NCI-H2196 treated with DMSO at 0.1 percent for 48 hours (cell line): ENCODE results near the gene PLD4.

Source experiments
- DNase-seq: peaks from one replicate; lab custom pipeline; 2025; ENCODE audit not compliant: unreplicated experiment; lab: John Stamatoyannopoulos, UW

PLD4 gene

GRCh38 chr14:104973135-104973384 lies 48.4 kb downstream of the PLD4 start:
- no peak for DNase-seq

GRCh38 chr14:104973385-104974145 lies 48.9 kb downstream of the PLD4 start:
- no peak for DNase-seq

- no peak for DNase-seq
Observed at GRCh38 chr14:104974146-104974541, 49.5 kb downstream of the PLD4 start.

- DNase-seq, result no peak
Observed at GRCh38 chr14:104974665-104975390, 50.1 kb downstream of the PLD4 start.

- DNase-seq, result no peak
Observed at GRCh38 chr14:104975481-104976197, 51.0 kb downstream of the PLD4 start.

- peak; percentile 63 for DNase-seq
Observed at GRCh38 chr14:104976198-104977007, 51.7 kb downstream of the PLD4 start.

GRCh38 chr14:104977008-104977680 lies 52.5 kb downstream of the PLD4 start:
- DNase-seq, result no peak

- peak; percentile 38 for DNase-seq
Observed at GRCh38 chr14:104977681-104978653, 53.3 kb downstream of the PLD4 start, which contains the start of gene AHNAK2. TSS of gene AHNAK2 (minus strand) at chr14:104978374. CDS start at chr14:104978237, 137 bp downstream.

- DNase-seq, result no peak
Observed at GRCh38 chr14:104978746-104979691, 54.3 kb downstream of the PLD4 start.

GRCh38 chr14:104979758-104980610 lies 55.3 kb downstream of the PLD4 start:
- DNase-seq, result peak; percentile 44

GRCh38 chr14:104980611-104981531 lies 56.2 kb downstream of the PLD4 start:
- no peak for DNase-seq

GRCh38 chr14:104981699-104982541 lies 57.2 kb downstream of the PLD4 start:
- no peak for DNase-seq

- no peak for DNase-seq
Observed at GRCh38 chr14:104982548-104983230, 58.0 kb downstream of the PLD4 start.
